Adipocyte (in vitro differentiated cells): Measurements from ENCODE around the gene GSX1.

ENCODE experiments used
- DNase-seq: peaks from one replicate; pipeline ENCODE4 v3.0.0-alpha.2; 2015; ENCODE audit warnings: low read depth
- H3K27me3 ChIP-seq: replicated peaks from 2 replicates; pipeline ENCODE4 v1.7.0; 2013; ENCODE audit warnings: mild to moderate bottlenecking, low read length, moderate library complexity; ENCODE audit not compliant: control insufficient read depth, insufficient read depth
- H3K36me3 ChIP-seq: 2 replicates; pipeline ENCODE4 v1.7.0; 2013; ENCODE audit warnings: low read length, mild to moderate bottlenecking, moderate library complexity; ENCODE audit not compliant: control insufficient read depth, insufficient read depth, severe bottlenecking
- H3K4me1 ChIP-seq: 2 replicates; pipeline ENCODE4 v1.7.0; 2013; ENCODE audit warnings: mild to moderate bottlenecking, low read length, moderate library complexity; ENCODE audit not compliant: control insufficient read depth, insufficient read depth
- H3K4me3 ChIP-seq: 2 replicates; pipeline ENCODE4 v1.7.0; 2013; ENCODE audit warnings: mild to moderate bottlenecking, low read length, moderate library complexity
- H3K9ac ChIP-seq: 2 replicates; pipeline ENCODE4 v1.7.0; 2013; ENCODE audit warnings: mild to moderate bottlenecking, low read length, moderate library complexity
- H3K9me3 ChIP-seq: 2 replicates; pipeline ENCODE4 v1.7.0; 2013; ENCODE audit warnings: mild to moderate bottlenecking, low read length, moderate library complexity; ENCODE audit not compliant: control insufficient read depth

GSX1 gene

GRCh38 chr13:27835799-27836198 lies 43.5 kb downstream of the GSX1 start:
- Histone ChIP-seq H3K27me3 (peaks cover 44% of the 10 kb centered on the region), H3K36me3 (no peaks in the 10 kb centered on the region), H3K4me3 (no peak overlapping the region), H3K9me3 (no peaks in the 10 kb centered on the region), H3K4me1 (no peaks in the 10 kb centered on the region), H3K9ac (no peak overlapping the region)
- DNase-seq, result no peak

DNA sequence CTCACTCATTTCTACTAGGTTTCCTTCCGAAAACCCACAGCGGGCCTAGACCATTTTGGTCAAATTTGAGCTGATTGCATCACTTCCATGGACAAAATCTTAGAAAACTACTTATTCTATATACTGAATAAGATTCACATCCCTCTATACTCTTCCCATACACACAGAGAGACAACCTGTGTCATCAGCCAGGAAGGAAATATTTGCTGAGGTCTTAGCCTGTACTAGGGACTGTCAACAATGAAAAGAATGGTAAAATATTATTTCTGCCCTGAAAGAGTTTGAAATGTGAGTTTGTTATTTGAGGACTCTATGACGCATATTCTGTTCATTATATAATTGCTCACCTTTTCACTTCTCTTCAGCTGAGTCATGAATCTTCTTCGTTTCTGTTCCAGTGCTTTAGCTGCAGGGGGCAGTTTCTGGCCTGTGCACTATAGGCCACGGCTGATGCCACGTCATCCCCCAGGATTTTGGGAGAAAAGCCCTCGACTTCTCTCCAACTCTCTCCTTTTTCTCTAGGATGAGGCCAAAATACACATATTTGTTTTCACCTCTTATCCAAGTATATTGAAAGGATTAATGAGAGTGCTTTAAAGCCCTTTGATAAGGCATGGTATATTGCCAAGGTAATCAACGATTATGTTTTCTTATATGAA lies 47.7 kb downstream of the GSX1 start:
- H3K9me3 ChIP-seq, result peaks cover 9% of the 10 kb centered on the region
- H3K4me1 ChIP-seq, result no peaks in the 10 kb centered on the region
- H3K36me3 ChIP-seq, result no peaks in the 10 kb centered on the region
- H3K9ac ChIP-seq, result no peak overlapping the region
- peaks cover 18% of the 10 kb centered on the region for H3K27me3 ChIP-seq
- H3K4me3 ChIP-seq, result no peak overlapping the region
- no peak for DNase-seq

GRCh38 chr13:27842571-27842970 lies 50.3 kb downstream of the GSX1 start:
- Histone ChIP-seq H3K9me3 (peaks cover 9% of the 10 kb centered on the region), H3K27me3 (peaks cover 9% of the 10 kb centered on the region), H3K4me1 (no peaks in the 10 kb centered on the region), H3K9ac (no peak overlapping the region), H3K36me3 (no peaks in the 10 kb centered on the region), H3K4me3 (no peak overlapping the region)
- DNase-seq, result no peak
